ENCODE results near the gene GRAMD1B.

DNA sequence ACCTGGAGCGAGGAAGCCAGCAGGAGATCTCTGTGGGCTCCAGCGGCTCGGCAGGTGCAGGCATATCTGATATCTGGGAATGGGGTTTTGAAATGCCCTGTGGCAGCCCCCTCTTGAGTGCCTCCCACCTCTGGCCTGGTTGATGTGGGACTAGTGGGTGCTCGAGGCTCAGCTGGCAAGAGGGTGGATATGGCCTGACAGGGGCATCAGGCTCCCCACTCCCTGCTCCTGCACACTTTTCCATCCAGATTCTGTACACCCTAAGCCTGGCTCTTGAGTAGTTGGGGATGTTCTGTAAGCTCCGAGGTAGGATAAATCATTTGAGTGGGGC is 149.4 kb downstream of the GRAMD1B start:
- TF ChIP-seq, protein P1, sequence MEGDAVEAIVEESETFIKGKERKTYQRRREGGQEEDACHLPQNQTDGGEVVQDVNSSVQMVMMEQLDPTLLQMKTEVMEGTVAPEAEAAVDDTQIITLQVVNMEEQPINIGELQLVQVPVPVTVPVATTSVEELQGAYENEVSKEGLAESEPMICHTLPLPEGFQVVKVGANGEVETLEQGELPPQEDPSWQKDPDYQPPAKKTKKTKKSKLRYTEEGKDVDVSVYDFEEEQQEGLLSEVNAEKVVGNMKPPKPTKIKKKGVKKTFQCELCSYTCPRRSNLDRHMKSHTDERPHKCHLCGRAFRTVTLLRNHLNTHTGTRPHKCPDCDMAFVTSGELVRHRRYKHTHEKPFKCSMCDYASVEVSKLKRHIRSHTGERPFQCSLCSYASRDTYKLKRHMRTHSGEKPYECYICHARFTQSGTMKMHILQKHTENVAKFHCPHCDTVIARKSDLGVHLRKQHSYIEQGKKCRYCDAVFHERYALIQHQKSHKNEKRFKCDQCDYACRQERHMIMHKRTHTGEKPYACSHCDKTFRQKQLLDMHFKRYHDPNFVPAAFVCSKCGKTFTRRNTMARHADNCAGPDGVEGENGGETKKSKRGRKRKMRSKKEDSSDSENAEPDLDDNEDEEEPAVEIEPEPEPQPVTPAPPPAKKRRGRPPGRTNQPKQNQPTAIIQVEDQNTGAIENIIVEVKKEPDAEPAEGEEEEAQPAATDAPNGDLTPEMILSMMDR (conservative IDR thresholded peaks at IDR 0.05; ENCODE audit: low read depth, low read length), result no peak
- no peak for TF ChIP-seq EZH2phosphoT487 (IDR thresholded peaks at IDR 0.05; ENCODE audit: borderline replicate concordance, low read length)
